HepG2 (cell line): Measurements from ENCODE around the gene ZNRF3. TPM values are rescaled to one million over a fixed set of nuclear protein-coding genes. Genes with fewer than 3 reads are reported as not detected.

Experiments
- CEBPG ChIP-seq: IDR thresholded peaks from 2 replicates; pipeline ENCODE4 v1.6.1; 2016
- DNMT3B ChIP-seq: conservative IDR thresholded peaks from 2 replicates; pipeline ENCODE4 v1.6.1; 2016; ENCODE audit warnings: missing biosample characterization, control low read depth
- FUBP1 ChIP-seq: sonication (generic); formaldehyde crosslinking; IDR thresholded peaks from 2 replicates; pipeline ENCODE4 v1.5.1; 2020; ENCODE audit warnings: missing genetic modification reagents, mild to moderate bottlenecking, borderline replicate concordance
- GMEB2 ChIP-seq: IDR thresholded peaks from 2 replicates; pipeline ENCODE4 v1.6.1; 2016; ENCODE audit warnings: missing biosample characterization, missing genetic modification reagents, low read depth
- HIC2 ChIP-seq: sonication (generic); formaldehyde crosslinking; IDR thresholded peaks from 2 replicates; pipeline ENCODE4 v1.9.0; 2022; ENCODE audit warnings: low read depth, missing genetic modification reagents
- KMT2B ChIP-seq: IDR thresholded peaks from 2 replicates; pipeline ENCODE4 v1.6.1; 2016; ENCODE audit warnings: missing genetic modification reagents, missing compliant biosample characterization
- NR2F2 ChIP-seq: IDR thresholded peaks from 2 replicates; pipeline ENCODE4 v1.6.1; 2012; ENCODE audit warnings: low read depth, inconsistent platforms, borderline replicate concordance
- PRDM15 ChIP-seq: sonication (generic); formaldehyde crosslinking; IDR thresholded peaks from 2 replicates; pipeline ENCODE4 v1.4.0; 2020; ENCODE audit warnings: missing genetic modification reagents
- SP4 ChIP-seq: sonication (generic); formaldehyde crosslinking; IDR thresholded peaks from 2 replicates; pipeline ENCODE4 v1.8.1; 2023; ENCODE audit warnings: mild to moderate bottlenecking, missing genetic modification reagents
- TBL1XR1 ChIP-seq: fragments of 150-350 bp; IDR thresholded peaks from 2 replicates; pipeline ENCODE4 v1.6.1; 2014; ENCODE audit warnings: borderline replicate concordance, low read length; ENCODE audit not compliant: partially characterized antibody
- YY1 ChIP-seq: IDR thresholded peaks from 2 replicates; pipeline ENCODE4 v1.6.1; 2011; ENCODE audit warnings: low read length, low read depth, moderate library complexity, mild to moderate bottlenecking; ENCODE audit not compliant: insufficient read depth, insufficient replicate concordance
- ZNF329 ChIP-seq: sonication (generic); formaldehyde crosslinking; IDR thresholded peaks from 2 replicates; pipeline ENCODE4 v1.9.0; 2021; ENCODE audit warnings: low read depth, mild to moderate bottlenecking, missing genetic modification reagents
- ZNF784 ChIP-seq: sonication (generic); formaldehyde crosslinking; IDR thresholded peaks from 2 replicates; pipeline ENCODE4 v1.5.1; 2020; ENCODE audit warnings: missing genetic modification reagents, mild to moderate bottlenecking, borderline replicate concordance
- ZUFSP ChIP-seq: sonication (generic); formaldehyde crosslinking; IDR thresholded peaks from 2 replicates; pipeline ENCODE4 v1.9.0; 2021; ENCODE audit warnings: missing genetic modification reagents, mild to moderate bottlenecking, borderline replicate concordance
- polyA plus RNA-seq, 8 experiments: library from polyadenylated mRNA; depleted of rRNA in 3 of 8; stranded (reverse) in 7 of 8; unstranded in 1 of 8; fragments of >200 nt; fragmentation: Illumina TruSeq in 4 of 8; extraction: Trizol in 4 of 8; gene quantifications; 2 replicates each; pipeline versions ENCODE4 v1.2.1 to v1.2.3, GENCODE V29; 2011 to 2016; ENCODE audit warnings: low read depth in 4 of 8, missing spikeins in 1 of 8, mixed read lengths in 1 of 8; ENCODE audit not compliant: insufficient read depth in 1 of 8
- total RNA-seq, 5 experiments: library from RNA; depleted of rRNA; stranded (reverse); fragments of >200 nt; fragmentation: Illumina TruSeq; extraction: Trizol; gene quantifications; 2 replicates each; pipeline ENCODE4 v1.2.3, GENCODE V29; 2016; ENCODE audit warnings: low read depth in 1 of 5

The ZNRF3 gene
- total and polyA plus RNA-seq, 2 of the 13 experiments (the other 11 are each of a cell fraction or from before 2014, with no cell fraction given) = 20.3 to 36.7 TPM

GRCh38 chr22:28922540-28923244 is 39.3 kb downstream of the ZNRF3 start (continued):
- no peak for TF ChIP-seq HIC2 (CRISPR knock-in tag)
- TF ChIP-seq NR2F2 = no peak
- TF ChIP-seq GMEB2 (CRISPR knock-in tag) = no peak
- TF ChIP-seq YY1 = no peak
- TF ChIP-seq PRDM15 = peak; percentile 72; the same call in 1 of the 2 replicates
- TF ChIP-seq KMT2B (CRISPR knock-in tag) = no peak; the same call in 1 of the 2 replicates
- TF ChIP-seq ZUFSP (CRISPR knock-in tag) = no peak
- TF ChIP-seq CEBPG (CRISPR knock-in tag) = peak; percentile 55
- no peak for TF ChIP-seq ZNF784
- no peak for TF ChIP-seq TBL1XR1
- TF ChIP-seq SP4 (CRISPR knock-in tag) = no peak
- 0 out of 2 replicates have a peak, but pooled peaks have one; percentile 59 for TF ChIP-seq DNMT3B (CRISPR knock-in tag)
- no peak for TF ChIP-seq FUBP1 (CRISPR knock-in tag)
- TF ChIP-seq ZNF329 = no peak
